ENCODE results near the gene HDAC4.
A peak's percentile ranks its signal among the peaks of the same experiment; 100 is the strongest.
"Not testable (repeated sequence)": the region's sequence is repeated elsewhere in the genome, so short reads cannot be mapped to it uniquely, and the experiment has no call there.

Gene HDAC4

GRCh38 chr2:239073745-239074530 lies 326.9 kb downstream of the HDAC4 start:
- peaks cover 20% of the 10 kb centered on the region for H3K36me3 Mint-ChIP-seq (ENCODE audit: low read depth)

GRCh38 chr2:239073270-239073669 lies 327.6 kb downstream of the HDAC4 start:
- H3K4me1 Mint-ChIP-seq (ENCODE audit: low read depth) = no peaks in the 10 kb centered on the region
- no peaks in the 10 kb centered on the region for H3K9me3 Mint-ChIP-seq
- H3K36me3 Mint-ChIP-seq (ENCODE audit: low read depth) = peaks cover 22% of the 10 kb centered on the region
- H3K4me3 Mint-ChIP-seq = no peak overlapping the region
- no peak overlapping the region for H3K27ac Mint-ChIP-seq
- no peaks in the 10 kb centered on the region for H3K27me3 Mint-ChIP-seq

More at GRCh38 chr2:239073745-239074530, 326.9 kb downstream of the HDAC4 start:
- no peaks in the 10 kb centered on the region for H3K4me1 Mint-ChIP-seq (ENCODE audit: low read depth)
- no peak overlapping the region for H3K4me3 Mint-ChIP-seq
- H3K9me3 Mint-ChIP-seq = no peaks in the 10 kb centered on the region
- no peak overlapping the region for H3K27ac Mint-ChIP-seq
- H3K27me3 Mint-ChIP-seq = no peaks in the 10 kb centered on the region

GRCh38 chr2:239072786-239073185 lies 328.0 kb downstream of the HDAC4 start:
- no peaks in the 10 kb centered on the region for H3K4me1 Mint-ChIP-seq (ENCODE audit: low read depth)
- no peak overlapping the region for H3K27ac Mint-ChIP-seq
- H3K36me3 Mint-ChIP-seq (ENCODE audit: low read depth) = peaks cover 26% of the 10 kb centered on the region
- no peak overlapping the region for H3K4me3 Mint-ChIP-seq
- no peaks in the 10 kb centered on the region for H3K27me3 Mint-ChIP-seq
- H3K9me3 Mint-ChIP-seq = no peaks in the 10 kb centered on the region

- H3K9me3 Mint-ChIP-seq = no peaks in the 10 kb centered on the region
- no peaks in the 10 kb centered on the region for H3K4me1 Mint-ChIP-seq (ENCODE audit: low read depth)
- no peak overlapping the region for H3K4me3 Mint-ChIP-seq
- H3K27ac Mint-ChIP-seq = no peak overlapping the region
- peaks cover 33% of the 10 kb centered on the region for H3K36me3 Mint-ChIP-seq (ENCODE audit: low read depth)
- H3K27me3 Mint-ChIP-seq = no peaks in the 10 kb centered on the region
These were observed 330.4 kb downstream of the HDAC4 start for GRCh38 chr2:239070466-239070865.

GRCh38 chr2:239069362-239070333 lies 331.2 kb downstream of the HDAC4 start:
- Mint-ChIP-seq H3K36me3 (ENCODE audit: low read depth) (peaks cover 33% of the 10 kb centered on the region), H3K27ac (peak overlapping the region; percentile 65)
- not testable (repeated sequence) for H3K4me3 Mint-ChIP-seq; H3K27me3 Mint-ChIP-seq; H3K4me1 Mint-ChIP-seq (ENCODE audit: low read depth); H3K9me3 Mint-ChIP-seq

- Mint-ChIP-seq H3K4me3 (no peak overlapping the region), H3K27ac (no peak overlapping the region), H3K4me1 (ENCODE audit: low read depth) (no peaks in the 10 kb centered on the region), H3K27me3 (no peaks in the 10 kb centered on the region), H3K36me3 (ENCODE audit: low read depth) (peaks cover 31% of the 10 kb centered on the region), H3K9me3 (no peaks in the 10 kb centered on the region)
These were observed 332.4 kb downstream of the HDAC4 start for GRCh38 chr2:239068411-239068810.

- no peaks in the 10 kb centered on the region for H3K9me3 Mint-ChIP-seq
- H3K36me3 Mint-ChIP-seq (ENCODE audit: low read depth) = peaks cover 25% of the 10 kb centered on the region
- no peaks in the 10 kb centered on the region for H3K27me3 Mint-ChIP-seq
- no peaks in the 10 kb centered on the region for H3K4me1 Mint-ChIP-seq (ENCODE audit: low read depth)
- H3K4me3 Mint-ChIP-seq = no peak overlapping the region
- no peak overlapping the region for H3K27ac Mint-ChIP-seq
These were observed 333.5 kb downstream of the HDAC4 start for GRCh38 chr2:239067196-239067865.

- H3K4me3 Mint-ChIP-seq = no peak overlapping the region
- no peaks in the 10 kb centered on the region for H3K9me3 Mint-ChIP-seq
- H3K27ac Mint-ChIP-seq = no peak overlapping the region
- no peaks in the 10 kb centered on the region for H3K27me3 Mint-ChIP-seq
- peaks cover 18% of the 10 kb centered on the region for H3K36me3 Mint-ChIP-seq (ENCODE audit: low read depth)
- H3K4me1 Mint-ChIP-seq (ENCODE audit: low read depth) = no peaks in the 10 kb centered on the region
These were observed 334.2 kb downstream of the HDAC4 start for GRCh38 chr2:239066597-239066996.

GRCh38 chr2:239065962-239066361 lies 334.9 kb downstream of the HDAC4 start:
- Mint-ChIP-seq H3K9me3 (no peaks in the 10 kb centered on the region), H3K27ac (no peak overlapping the region), H3K27me3 (no peaks in the 10 kb centered on the region), H3K36me3 (ENCODE audit: low read depth) (peaks cover 21% of the 10 kb centered on the region), H3K4me3 (no peak overlapping the region), H3K4me1 (ENCODE audit: low read depth) (no peaks in the 10 kb centered on the region)

- Mint-ChIP-seq H3K4me1 (ENCODE audit: low read depth) (no peaks in the 10 kb centered on the region), H3K36me3 (ENCODE audit: low read depth) (peaks cover 21% of the 10 kb centered on the region), H3K27me3 (no peaks in the 10 kb centered on the region), H3K4me3 (no peak overlapping the region), H3K27ac (no peak overlapping the region), H3K9me3 (no peaks in the 10 kb centered on the region)
These were observed 335.3 kb downstream of the HDAC4 start for GRCh38 chr2:239065537-239065936.

- Mint-ChIP-seq H3K36me3 (ENCODE audit: low read depth) (peaks cover 21% of the 10 kb centered on the region), H3K4me3 (no peak overlapping the region), H3K9me3 (no peaks in the 10 kb centered on the region), H3K4me1 (ENCODE audit: low read depth) (no peaks in the 10 kb centered on the region), H3K27me3 (no peaks in the 10 kb centered on the region), H3K27ac (no peak overlapping the region)
These were observed 335.9 kb downstream of the HDAC4 start for GRCh38 chr2:239064891-239065290.

GRCh38 chr2:239064253-239064652 lies 336.6 kb downstream of the HDAC4 start:
- H3K4me1 Mint-ChIP-seq (ENCODE audit: low read depth) = no peaks in the 10 kb centered on the region
- H3K27ac Mint-ChIP-seq = no peak overlapping the region
- no peak overlapping the region for H3K4me3 Mint-ChIP-seq
- peaks cover 21% of the 10 kb centered on the region for H3K36me3 Mint-ChIP-seq (ENCODE audit: low read depth)
- no peaks in the 10 kb centered on the region for H3K27me3 Mint-ChIP-seq
- no peaks in the 10 kb centered on the region for H3K9me3 Mint-ChIP-seq

GRCh38 chr2:239062743-239063142 lies 338.1 kb downstream of the HDAC4 start:
- Mint-ChIP-seq H3K4me1 (ENCODE audit: low read depth) (no peaks in the 10 kb centered on the region), H3K36me3 (ENCODE audit: low read depth) (peaks cover 15% of the 10 kb centered on the region), H3K27me3 (no peaks in the 10 kb centered on the region), H3K4me3 (no peak overlapping the region), H3K27ac (no peak overlapping the region), H3K9me3 (no peaks in the 10 kb centered on the region)

- Mint-ChIP-seq H3K27me3 (no peaks in the 10 kb centered on the region), H3K36me3 (ENCODE audit: low read depth) (peaks cover 15% of the 10 kb centered on the region), H3K4me1 (ENCODE audit: low read depth) (no peaks in the 10 kb centered on the region), H3K27ac (no peak overlapping the region), H3K4me3 (no peak overlapping the region), H3K9me3 (no peaks in the 10 kb centered on the region)
These were observed 338.8 kb downstream of the HDAC4 start for GRCh38 chr2:239061824-239062570.

Measured in stimulated activated naive CD8-positive, alpha-beta T cell treated with anti-CD3 and anti-CD28 coated beads, Interleukin-15, Interleukin-2, amounts not matched to agents 100 ng/mL and 50 ng/mL, for 24 hours (primary cell).